ENCODE data around the gene ATP4A.

ATP4A gene

GRCh38 chr19:35531291-35531690 is 32.2 kb downstream of the ATP4A start:
- TF ChIP-seq, protein P1, sequence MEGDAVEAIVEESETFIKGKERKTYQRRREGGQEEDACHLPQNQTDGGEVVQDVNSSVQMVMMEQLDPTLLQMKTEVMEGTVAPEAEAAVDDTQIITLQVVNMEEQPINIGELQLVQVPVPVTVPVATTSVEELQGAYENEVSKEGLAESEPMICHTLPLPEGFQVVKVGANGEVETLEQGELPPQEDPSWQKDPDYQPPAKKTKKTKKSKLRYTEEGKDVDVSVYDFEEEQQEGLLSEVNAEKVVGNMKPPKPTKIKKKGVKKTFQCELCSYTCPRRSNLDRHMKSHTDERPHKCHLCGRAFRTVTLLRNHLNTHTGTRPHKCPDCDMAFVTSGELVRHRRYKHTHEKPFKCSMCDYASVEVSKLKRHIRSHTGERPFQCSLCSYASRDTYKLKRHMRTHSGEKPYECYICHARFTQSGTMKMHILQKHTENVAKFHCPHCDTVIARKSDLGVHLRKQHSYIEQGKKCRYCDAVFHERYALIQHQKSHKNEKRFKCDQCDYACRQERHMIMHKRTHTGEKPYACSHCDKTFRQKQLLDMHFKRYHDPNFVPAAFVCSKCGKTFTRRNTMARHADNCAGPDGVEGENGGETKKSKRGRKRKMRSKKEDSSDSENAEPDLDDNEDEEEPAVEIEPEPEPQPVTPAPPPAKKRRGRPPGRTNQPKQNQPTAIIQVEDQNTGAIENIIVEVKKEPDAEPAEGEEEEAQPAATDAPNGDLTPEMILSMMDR (IDR thresholded peaks at IDR 0.05; ENCODE audit: low read length, missing control alignments): no peak
- DNase-seq (ENCODE audit: low read depth): no peak
- H3K4me3 ChIP-seq (replicated peaks; ENCODE audit: low read depth, low read length): no peak overlapping the region

DNA sequence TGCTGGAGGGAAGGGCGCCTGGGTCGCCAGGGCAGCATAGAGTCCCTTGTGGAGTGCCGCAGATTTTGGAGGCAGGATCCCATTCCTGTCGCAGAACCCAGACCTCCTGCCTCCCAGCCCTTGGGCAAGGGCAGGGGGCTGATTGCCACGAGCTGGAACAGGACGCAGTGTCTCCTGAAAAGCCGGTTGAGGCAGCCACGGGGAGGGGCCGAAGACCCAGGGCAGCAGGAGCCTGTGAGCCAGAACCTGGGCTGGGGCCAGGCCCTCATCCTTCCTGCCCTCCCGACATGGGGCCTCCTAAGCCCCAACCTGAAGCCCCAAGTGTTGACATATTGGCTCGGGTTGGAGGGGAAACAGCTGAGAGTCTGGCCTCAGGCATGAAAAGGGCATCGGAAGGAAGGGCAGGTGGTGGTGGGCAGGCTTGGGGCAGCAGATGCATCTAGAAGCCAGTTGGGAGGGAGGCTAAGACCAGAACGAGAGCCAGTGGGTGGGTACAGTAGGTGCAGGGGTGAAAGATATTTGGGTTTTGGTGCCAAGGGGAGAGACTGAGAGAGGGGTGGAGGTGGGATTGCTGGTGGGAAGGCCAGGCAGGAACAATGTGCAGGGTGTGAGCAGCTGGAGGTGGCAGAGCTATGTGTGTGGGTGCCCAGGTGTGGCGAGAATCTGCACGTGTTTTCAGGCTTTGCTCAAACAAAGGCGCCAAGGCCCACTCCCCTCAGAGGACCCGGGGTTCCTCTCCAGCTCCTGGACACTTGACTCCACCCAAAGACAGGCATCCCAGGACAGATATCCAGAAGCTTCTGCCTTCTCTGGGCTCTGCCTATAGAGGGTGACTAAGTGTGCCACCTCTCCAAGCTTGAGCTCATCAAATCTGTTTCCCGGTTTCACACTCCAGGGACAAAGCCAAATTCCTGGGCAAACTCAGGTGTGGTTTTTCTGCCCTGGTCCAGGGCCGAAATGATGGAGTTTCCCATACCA is 33.9 kb downstream of the ATP4A start:
- TF ChIP-seq, protein P1 (IDR thresholded peaks at IDR 0.05; ENCODE audit: low read length, missing control alignments): no peak
- H3K4me3 ChIP-seq (replicated peaks; ENCODE audit: low read depth, low read length): no peak overlapping the region
- no peak for DNase-seq (ENCODE audit: low read depth)

DNA sequence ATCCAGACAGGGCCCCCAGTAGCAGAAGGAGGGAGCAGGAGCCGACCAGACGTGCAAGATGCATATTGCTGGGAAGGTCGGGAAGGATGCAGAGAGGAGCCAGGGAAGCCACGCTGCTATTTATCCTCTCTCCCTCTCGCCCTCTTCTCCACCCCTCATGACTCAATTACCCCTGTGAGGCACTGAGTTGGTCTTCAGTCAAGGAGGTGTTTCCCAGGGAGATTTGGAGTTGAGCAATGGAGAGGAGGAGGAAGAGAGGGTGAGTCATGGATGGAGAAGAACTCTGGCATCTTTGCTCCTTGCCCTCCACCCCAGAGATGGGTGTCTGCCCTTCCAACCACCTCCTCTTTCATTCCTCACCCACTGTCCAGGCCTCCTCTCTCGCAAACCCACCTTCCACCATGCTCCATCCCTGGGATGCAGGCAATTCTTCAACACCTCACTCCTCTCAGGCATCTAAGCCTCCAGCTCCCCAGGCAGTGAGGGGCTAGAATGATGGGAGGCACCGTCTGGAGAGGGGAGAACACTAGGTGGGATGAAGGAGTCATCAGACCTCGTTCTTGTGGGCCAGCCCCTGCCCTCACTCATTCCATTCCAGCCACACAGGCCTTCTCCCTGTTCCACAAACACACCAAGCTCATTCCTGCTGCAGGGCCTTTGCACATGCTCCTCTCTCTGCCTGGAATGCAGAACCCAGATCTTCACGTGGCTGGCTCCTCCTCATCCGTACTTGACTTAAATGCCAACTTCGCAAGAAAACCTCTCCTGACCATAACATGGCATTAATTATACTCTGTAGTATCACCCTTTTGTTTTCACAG is 35.0 kb downstream of the ATP4A start, which contains the start of gene SBSN:
Gene SBSN (minus strand): TSS at position 94 of the 821 bp plus-strand sequence. CDS start 30 bp downstream, at position 64.
- TF ChIP-seq, protein P1 (IDR thresholded peaks at IDR 0.05; ENCODE audit: low read length, missing control alignments): no peak
- peak; percentile 68 for DNase-seq (ENCODE audit: low read depth)

DNA sequence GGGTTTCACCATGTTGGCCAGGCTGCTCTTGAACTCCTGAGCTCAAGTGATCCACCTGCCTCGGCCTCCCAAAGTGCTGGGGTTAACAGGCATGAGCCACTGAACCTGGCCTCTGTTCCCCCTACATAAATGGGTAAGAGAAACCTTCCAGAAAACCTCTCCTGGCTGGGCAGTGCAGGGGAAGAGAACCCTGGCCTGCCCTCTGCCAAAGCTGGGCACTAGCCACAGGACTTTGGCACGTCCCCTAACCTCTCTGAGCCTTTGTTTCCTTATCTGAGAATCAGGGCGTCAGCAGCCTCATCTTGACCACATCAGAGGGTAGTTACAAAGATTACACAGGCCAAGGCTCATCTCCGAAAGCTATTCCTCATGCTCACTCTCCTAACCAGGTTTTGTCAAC is 37.6 kb downstream of the ATP4A start:
- TF ChIP-seq, protein P1 (IDR thresholded peaks at IDR 0.05; ENCODE audit: low read length, missing control alignments): no peak
- no peak overlapping the region for H3K4me3 ChIP-seq (replicated peaks; ENCODE audit: low read depth, low read length)
- no peak for DNase-seq (ENCODE audit: low read depth)

More for the DNA sequence above, 35.0 kb downstream of the ATP4A start, which contains the start of gene SBSN:
- H3K4me3 ChIP-seq (replicated peaks; ENCODE audit: low read depth, low read length): no peak within 1 kb of the TSS

GRCh38 chr19:35524181-35524837 is 39.1 kb downstream of the ATP4A start:
- no peak overlapping the region for H3K4me3 ChIP-seq (replicated peaks; ENCODE audit: low read depth, low read length)
- no peak for DNase-seq (ENCODE audit: low read depth)
- TF ChIP-seq, protein P1 (IDR thresholded peaks at IDR 0.05; ENCODE audit: low read length, missing control alignments): no peak

DNA sequence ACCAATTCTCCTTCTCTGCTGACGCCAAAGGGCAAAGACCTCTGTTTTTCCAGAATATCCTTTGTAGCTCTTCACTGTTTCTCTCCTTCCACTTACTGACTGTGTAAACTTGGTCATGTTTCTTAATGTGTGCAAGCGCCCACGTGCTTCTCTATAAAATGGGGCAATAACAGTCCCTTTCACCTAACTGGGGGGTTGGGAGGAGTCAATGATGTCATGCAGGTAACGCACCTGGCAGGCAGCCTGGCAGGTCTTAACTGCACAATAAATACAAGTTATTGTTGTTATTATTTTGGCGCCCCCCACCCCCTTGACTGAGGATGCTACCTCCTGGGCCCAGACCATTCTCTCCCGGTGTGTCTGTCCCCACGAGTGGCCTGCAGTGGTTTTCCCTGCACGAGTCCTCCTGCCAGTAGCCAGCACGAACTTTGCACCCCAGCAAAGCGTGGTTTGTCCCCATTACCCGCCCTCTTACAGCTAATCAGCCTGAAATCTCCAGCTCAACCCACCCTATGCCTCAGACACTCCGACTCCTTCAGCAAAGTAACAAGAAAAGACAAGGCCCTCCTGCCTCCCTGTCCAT is 40.6 kb downstream of the ATP4A start:
- DNase-seq (ENCODE audit: low read depth): no peak
- no peak overlapping the region for H3K4me3 ChIP-seq (replicated peaks; ENCODE audit: low read depth, low read length)
- TF ChIP-seq, protein P1 (IDR thresholded peaks at IDR 0.05; ENCODE audit: low read length, missing control alignments): no peak

Data from fibroblast of pulmonary artery (primary cell).